Stimulated activated CD4-positive, alpha-beta T cell treated with anti-CD3 and anti-CD28 coated beads, Interleukin-2, amount 100 ng/mL, for 4 hours (primary cell): ENCODE measurements around the gene LY6G6D.

Source experiments
- DNase-seq: peaks from one replicate; pipeline ENCODE4 v3.0.0-alpha.2; 2020; ENCODE audit warnings: low read depth

Gene LY6G6D

GRCh38 chr6:31736021-31736767 lies 21.0 kb downstream of the LY6G6D start, which contains the start of gene CLIC1:
Gene CLIC1, minus strand, starts transcription at chr6:31736530. Its CDS starts 230 bp downstream, at chr6:31736300.
- DNase-seq = peak; percentile 76

GRCh38 chr6:31736768-31737314 lies 21.7 kb downstream of the LY6G6D start:
- DNase-seq = no peak

DNA sequence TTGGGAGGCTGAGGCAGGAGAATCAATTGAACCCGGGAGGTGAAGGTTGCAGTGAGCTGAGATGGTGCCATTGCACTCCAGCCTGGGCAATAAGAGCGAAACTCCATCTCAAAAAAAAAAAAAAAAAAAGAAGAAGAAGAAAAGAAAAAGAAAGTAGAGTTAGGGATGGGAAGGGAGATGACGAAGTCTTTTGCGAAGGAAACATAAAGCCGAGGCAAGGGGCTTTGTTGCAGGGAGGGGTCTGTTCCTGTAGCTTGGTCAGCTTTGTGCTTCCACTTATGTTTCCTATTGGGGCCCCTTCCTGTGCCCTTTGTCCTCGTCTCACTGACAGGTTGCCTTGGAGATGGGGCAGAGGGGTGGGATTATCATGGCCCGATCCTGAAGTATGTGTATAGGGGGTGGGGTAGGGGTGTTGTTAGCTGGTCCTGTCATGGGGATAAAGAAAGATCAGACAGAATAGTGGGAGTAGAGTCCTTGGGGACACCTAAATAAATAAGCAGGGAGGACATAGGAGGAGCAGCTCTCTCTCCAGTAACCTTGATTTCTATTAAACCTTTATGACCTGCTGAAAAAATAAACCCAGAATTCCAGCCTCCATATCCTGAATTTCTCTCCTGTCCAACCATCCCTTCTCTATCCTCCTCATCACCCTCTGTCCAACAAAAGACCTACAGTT lies 22.3 kb downstream of the LY6G6D start:
- DNase-seq = no peak

DNA sequence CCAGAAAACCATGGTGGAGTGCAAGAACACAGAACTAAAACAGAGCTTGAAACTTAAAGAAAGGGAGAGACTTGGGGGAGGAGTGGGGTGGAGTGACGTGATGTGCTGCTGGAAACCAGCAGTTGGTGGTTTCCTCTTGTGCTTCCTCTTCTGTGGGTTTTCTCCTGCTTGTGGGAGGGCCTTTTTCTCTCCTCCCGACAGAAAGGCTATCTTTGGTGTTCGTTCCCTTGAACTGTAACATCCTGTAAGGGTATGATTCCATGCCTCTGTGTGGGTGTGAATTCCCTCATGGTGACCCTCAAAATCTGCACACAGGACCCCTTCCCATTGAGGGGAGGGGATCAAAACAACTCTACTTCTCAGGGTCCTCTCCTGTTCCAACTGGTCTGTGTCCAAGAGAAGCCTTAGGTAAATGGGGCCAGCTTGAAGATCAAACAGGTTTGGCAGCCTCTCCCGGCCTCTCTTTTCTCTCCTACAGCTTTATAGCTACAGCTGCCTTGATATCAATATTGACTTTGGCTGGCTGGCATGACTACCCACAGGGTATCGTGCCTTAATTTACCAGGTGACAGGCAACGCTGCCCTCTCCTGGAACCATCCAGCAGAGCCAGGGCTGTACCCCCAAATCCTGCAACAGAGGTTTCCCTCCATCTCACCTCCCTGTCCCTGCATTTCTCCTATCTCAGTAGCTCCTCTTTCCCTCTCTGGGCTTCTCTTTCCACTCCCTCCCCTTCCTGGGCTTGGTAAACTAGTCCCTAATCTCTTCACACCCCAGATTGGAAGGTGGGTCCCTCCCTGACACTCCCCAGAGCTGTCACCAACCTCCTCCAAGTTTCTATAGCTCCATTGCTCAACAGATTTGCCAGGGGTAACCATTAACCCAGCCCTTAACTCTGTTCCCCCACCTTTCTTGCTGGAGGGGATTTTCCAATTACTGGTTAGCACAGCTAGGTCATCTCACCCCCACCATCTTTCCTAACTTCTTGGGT lies 23.1 kb downstream of the LY6G6D start:
- DNase-seq = peak; percentile 59

DNA sequence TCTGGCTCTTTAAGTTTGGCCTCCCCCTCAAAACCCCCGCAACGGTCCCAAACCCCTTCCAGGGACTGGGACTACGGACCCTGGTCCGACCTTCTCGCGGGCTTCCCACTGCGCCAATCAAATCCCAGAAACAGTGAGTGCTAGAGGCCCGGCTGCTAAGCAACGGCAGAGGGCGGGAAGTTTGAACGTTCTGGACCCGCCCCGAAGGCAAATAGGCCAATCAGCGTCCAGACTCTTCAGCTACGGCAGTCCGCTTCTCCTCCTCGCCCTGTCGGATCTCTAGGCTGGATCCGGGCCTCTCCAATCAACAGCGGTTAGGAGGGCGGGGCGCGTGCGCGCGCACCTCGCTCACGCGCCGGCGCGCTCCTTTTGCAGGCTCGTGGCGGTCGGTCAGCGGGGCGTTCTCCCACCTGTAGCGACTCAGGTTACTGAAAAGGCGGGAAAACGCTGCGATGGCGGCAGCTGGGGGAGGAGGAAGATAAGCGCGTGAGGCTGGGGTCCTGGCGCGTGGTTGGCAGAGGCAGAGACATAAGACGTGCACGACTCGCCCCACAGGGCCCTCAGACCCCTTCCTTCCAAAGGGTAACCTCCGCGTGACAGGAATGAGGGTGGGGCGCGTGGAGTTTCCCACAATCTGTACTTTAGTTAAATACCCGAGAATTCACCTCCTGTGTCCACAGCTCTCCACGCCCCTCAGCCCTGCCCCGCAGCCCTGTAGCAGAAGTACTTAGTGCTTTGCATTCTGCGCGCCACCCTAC lies 24.7 kb downstream of the LY6G6D start, which contains the start of gene MSH5:
Gene MSH5, plus strand, starts transcription at position 367 of the 758 bp plus-strand sequence. CDS start 462 bp downstream, outside the sequence.
- peak; percentile 93 for DNase-seq

GRCh38 chr6:31740397-31741223 lies 25.5 kb downstream of the LY6G6D start:
- DNase-seq = no peak

GRCh38 chr6:31741815-31742214 lies 26.7 kb downstream of the LY6G6D start:
- DNase-seq = no peak

DNA sequence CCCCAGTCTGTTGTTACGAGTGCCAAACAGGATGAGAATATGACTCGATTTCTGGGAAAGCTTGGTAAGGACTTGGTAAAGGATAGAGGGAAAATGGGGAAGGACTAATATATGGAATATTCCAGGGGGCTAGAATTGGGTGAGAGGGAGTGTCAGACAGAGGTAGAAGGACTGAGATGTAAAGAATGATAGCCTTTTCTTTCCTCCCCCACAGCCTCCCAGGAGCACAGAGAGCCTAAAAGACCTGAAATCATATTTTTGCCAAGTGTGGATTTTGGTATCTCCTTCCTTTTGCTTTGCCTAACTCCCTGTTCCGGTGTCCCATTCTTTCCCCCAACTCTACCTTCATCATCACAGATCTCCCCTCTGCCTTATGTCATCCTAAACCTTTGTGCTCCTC lies 27.7 kb downstream of the LY6G6D start:
- DNase-seq = no peak

- DNase-seq = no peak
These were observed 29.3 kb downstream of the LY6G6D start for GRCh38 chr6:31744422-31744821.

DNA sequence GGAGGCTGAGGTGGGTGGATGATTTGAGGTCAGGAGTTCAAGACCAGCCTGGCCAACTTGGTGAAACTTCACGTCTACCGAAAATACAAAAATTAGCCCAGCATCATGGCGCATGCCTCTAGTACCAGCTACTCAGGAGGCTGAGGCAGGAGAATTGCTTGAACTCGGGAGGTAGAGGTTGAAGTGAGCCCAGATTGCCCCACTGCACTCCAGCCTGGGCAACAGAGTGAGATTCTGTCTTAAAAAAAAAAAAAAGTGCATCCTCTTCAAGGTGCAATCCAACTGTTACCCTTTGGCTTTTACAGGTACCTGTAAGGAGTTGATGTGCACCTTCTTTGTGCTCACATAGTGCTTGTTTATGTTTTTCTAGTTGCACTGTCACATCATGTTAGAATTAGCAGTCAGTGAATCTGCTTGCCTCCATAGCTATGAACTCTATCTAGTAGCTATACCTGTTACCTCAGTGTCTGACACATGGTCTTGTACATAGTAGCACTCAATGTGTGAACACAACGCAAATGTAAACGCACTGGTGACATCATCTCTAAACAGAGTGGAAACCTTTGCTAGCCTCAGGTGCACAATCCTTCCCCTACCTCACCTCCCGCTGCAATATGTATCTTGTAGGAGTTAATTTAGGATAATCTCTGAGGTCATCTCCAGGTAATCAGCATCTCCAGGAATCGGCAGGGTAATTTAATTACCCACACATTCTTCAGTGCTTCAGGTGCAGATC lies 34.3 kb downstream of the LY6G6D start:
- DNase-seq = no peak

DNA sequence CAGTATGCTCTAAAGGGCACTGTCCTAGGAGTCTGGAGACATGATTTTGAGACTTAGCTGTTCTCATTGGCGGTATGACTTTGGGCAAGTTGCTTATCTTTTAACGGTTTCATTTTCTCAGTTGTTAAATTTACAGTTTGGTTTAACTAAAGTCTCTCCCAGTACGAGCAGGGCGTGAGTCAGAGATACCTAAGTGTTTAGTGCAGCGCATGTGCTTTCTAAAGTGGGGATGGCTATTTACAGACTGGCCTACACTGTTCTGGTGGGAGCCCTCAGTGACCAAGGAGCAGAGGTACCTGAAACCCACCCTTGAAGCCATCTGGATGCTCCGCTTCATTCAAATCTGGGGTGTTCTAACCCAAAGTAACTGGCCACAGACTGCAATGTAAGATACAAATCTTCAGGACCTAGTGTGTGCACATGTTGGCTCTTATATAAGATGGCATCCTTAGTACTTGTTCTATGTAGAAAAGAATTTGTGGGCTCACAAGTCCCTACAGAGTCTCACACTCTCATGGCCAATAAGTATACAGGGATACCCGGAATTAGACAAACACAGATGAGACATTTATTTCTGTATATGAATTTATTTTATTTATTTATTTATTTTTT lies 35.4 kb downstream of the LY6G6D start:
- DNase-seq = no peak

GRCh38 chr6:31752739-31753319 lies 37.7 kb downstream of the LY6G6D start:
- no peak for DNase-seq

- DNase-seq = no peak
These were observed 43.1 kb downstream of the LY6G6D start for GRCh38 chr6:31758281-31758680.

DNA sequence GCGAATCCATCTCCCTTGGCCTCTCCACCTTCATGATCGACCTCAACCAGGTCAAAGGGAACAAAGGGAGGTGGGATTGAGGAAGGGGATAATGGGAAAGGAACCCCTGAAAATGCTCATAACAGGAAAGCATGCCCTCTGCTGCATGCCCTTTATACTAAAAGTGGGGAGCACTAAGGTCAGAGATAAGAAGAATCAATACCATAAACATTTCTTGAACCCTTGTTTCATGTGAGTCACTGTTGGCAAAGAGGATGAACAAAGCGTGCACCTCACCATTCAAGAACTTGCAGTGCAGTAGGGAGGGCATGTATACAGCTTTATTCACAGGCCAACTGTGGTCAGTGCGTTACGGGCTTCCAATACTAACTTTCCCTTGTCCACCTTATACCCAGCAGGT lies 45.6 kb downstream of the LY6G6D start:
- DNase-seq = no peak

DNA sequence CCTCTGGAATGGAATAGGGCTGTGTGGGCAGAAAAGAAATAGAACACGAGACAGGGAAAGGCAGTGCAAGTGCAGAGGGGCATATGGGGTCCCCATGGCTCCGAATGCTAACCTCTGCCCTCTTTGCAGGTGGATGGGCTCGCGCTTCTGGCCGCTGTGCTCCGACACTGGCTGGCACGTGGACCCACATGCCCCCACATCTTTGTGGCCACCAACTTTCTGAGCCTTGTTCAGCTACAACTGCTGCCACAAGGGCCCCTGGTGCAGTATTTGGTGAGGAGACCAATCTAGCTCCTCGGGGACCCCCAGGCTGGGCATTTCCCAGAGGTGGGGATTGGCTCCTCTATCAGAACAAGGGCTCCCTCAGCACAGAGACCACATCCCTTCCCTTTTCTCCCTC lies 46.2 kb downstream of the LY6G6D start:
- DNase-seq = no peak

DNA sequence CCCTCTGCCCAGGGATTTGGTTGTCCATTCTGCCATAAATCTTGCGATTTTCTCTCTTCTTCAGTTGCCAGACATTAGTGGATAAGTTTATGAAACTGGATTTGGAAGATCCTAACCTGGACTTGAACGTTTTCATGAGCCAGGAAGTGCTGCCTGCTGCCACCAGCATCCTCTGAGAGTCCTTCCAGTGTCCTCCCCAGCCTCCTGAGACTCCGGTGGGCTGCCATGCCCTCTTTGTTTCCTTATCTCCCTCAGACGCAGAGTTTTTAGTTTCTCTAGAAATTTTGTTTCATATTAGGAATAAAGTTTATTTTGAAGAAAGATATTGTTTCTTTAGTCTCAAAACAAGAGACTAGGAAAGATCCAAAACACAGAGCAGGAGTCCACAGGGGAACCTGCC lies 47.2 kb downstream of the LY6G6D start, which contains the start of gene SAPCD1:
Gene SAPCD1, plus strand, starts transcription at position 301 of the 400 bp plus-strand sequence. CDS start 399 bp downstream, outside the sequence.
- no peak for DNase-seq

DNA sequence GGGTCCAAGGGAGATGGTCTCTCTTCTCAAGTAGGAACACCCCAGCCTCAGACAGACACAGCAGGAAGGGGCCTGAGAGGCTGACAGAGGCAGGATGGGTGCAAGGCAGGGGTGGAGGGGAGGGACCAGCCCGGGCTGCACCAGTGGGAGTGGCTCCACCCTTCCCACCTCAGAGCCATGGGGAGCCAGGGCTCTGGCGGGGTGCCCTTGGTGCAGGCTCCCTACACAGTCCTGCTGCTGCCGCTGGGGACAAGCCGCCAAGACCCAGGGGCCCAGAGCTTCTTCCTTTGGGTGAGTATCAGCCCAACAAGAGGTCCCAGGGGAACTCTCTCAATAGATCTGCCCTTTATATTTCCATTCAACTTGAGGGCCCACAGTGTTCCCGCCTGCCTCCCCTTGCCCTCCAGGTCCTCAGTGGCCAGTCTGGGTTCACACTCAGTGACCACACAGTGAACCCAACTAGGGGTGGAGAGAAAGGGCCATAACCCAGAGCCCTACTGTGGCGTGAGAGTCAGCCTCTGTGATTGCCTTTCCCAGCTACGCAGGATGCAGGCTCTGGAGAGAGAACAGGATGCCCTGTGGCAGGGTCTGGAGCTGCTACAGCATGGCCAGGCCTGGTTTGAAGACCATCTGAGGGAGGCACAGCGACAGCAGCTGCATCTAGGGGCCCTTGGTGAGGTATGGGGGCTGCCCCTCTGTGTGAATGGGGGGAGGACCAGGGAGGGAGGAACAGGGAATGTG lies 47.9 kb downstream of the LY6G6D start:
- no peak for DNase-seq

GRCh38 chr6:31763619-31763940 lies 48.4 kb downstream of the LY6G6D start:
- no peak for DNase-seq
